CD8-positive, alpha-beta memory T cell (primary cell): Measurements from ENCODE around the gene EXOC2. TPM values are rescaled to one million over a fixed set of nuclear protein-coding genes. Genes with fewer than 3 reads are reported as not detected.

Experiments
- CTCF ChIA-PET: fragments of 350-600 bp; sonication (Branson Sonifier 250); formaldehyde crosslinking; loops from one replicate; lab custom pipeline; 2021; ENCODE audit warnings: antibody characterized with exemption; lab: Charles Lee
- POLR2A ChIA-PET: fragments of 350-600 bp; sonication (Branson Sonifier 250); formaldehyde crosslinking; loops from one replicate; lab custom pipeline; 2021; ENCODE audit warnings: antibody characterized with exemption; lab: Charles Lee
- DNase-seq, 5 donors: peaks; one replicate each; pipeline versions ENCODE4 v3.0.0 to v3.0.0-alpha.2; 2020 to 2022; ENCODE audit warnings: mixed read lengths in 1 of 5
- H3K27ac ChIP-seq: one replicate; pipeline ENCODE4 v1.7.0; 2013; ENCODE audit warnings: low read depth, mild to moderate bottlenecking, low read length, moderate library complexity
- H3K27me3 ChIP-seq: 2 replicates; pipeline ENCODE4 v1.7.0; 2013; ENCODE audit warnings: low read length, mild to moderate bottlenecking; ENCODE audit not compliant: insufficient read depth, poor library complexity, severe bottlenecking
- H3K36me3 ChIP-seq: 2 replicates; pipeline ENCODE4 v1.7.0; 2013; ENCODE audit warnings: mild to moderate bottlenecking, low read length, moderate library complexity; ENCODE audit not compliant: insufficient read depth
- H3K4me1 ChIP-seq: 2 replicates; pipeline ENCODE4 v1.7.0; 2013; ENCODE audit warnings: mild to moderate bottlenecking, low read length, moderate library complexity; ENCODE audit not compliant: insufficient read depth
- H3K4me3 ChIP-seq: 2 replicates; pipeline ENCODE4 v1.7.0; 2013; ENCODE audit warnings: mild to moderate bottlenecking, low read length
- H3K9me3 ChIP-seq: 2 replicates; pipeline ENCODE4 v1.7.0; 2013; ENCODE audit warnings: mild to moderate bottlenecking, low read length
- H3K27ac Mint-ChIP-seq, 8 donors: one replicate each; pipeline ENCODE4 v1.8.0; 2020 to 2021; ENCODE audit warnings: mixed read lengths in 8 of 8, mild to moderate bottlenecking in 6 of 8, inconsistent platforms in 3 of 8, moderate library complexity in 3 of 8
- H3K27me3 Mint-ChIP-seq, 2 donors: one replicate each; pipeline ENCODE4 v1.8.0; 2020 to 2021; ENCODE audit warnings: mixed read lengths in 2 of 2, mild to moderate bottlenecking in 1 of 2, moderate library complexity in 1 of 2
- H3K36me3 Mint-ChIP-seq, 3 donors: one replicate each; pipeline ENCODE4 v1.8.0; 2020 to 2021; ENCODE audit warnings: mixed read lengths in 3 of 3, inconsistent platforms in 1 of 3, mild to moderate bottlenecking in 1 of 3
- H3K4me1 Mint-ChIP-seq, 3 donors: one replicate each; pipeline ENCODE4 v1.8.0; 2020 to 2021; ENCODE audit warnings: mixed read lengths in 3 of 3, inconsistent platforms in 1 of 3, mild to moderate bottlenecking in 1 of 3
- H3K4me3 Mint-ChIP-seq, 7 donors: one replicate each; pipeline ENCODE4 v1.8.0; 2020 to 2021; ENCODE audit warnings: mixed read lengths in 7 of 7, mild to moderate bottlenecking in 6 of 7, moderate library complexity in 4 of 7, inconsistent platforms in 2 of 7
- H3K9me3 Mint-ChIP-seq, 5 donors: one replicate each; pipeline ENCODE4 v1.8.0; 2020 to 2022; ENCODE audit warnings: mixed read lengths in 5 of 5, mild to moderate bottlenecking in 3 of 5, moderate library complexity in 2 of 5, inconsistent platforms in 1 of 5
- polyA plus RNA-seq: library from polyadenylated mRNA; unstranded; fragments of 300-500 nt; fragmentation: Illumina TruSeq; gene quantifications from one replicate; pipeline ENCODE4 v1.2.3, GENCODE V29; 2021
- total RNA-seq, 2 experiments: library from RNA; stranded (reverse); gene quantifications; one replicate each; pipeline ENCODE4 v1.2.3, GENCODE V29; 2021

Gene EXOC2
- total and polyA plus RNA-seq, 3 experiments from 2014 or later: 41.5 to 44.6 (median 43.1) TPM

- no peaks in the 10 kb centered on the region for H3K9me3 ChIP-seq
- Mint-ChIP-seq H3K36me3 (peaks cover 18 to 38% (median 21%) of the 10 kb centered on the region in 3 donors), H3K4me1 (peaks cover 47 to 52% (median 51%) of the 10 kb centered on the region in 3 donors), H3K4me3 (peak overlapping the region in 1 of 7 donors; percentile 28), H3K9me3 (no peaks in the 10 kb centered on the region), H3K27me3 (no peaks in the 10 kb centered on the region), H3K27ac (no peak overlapping the region)
- H3K27me3 ChIP-seq: no peaks in the 10 kb centered on the region
- H3K4me3 ChIP-seq: no peak overlapping the region
- POLR2A ChIA-PET: no interaction called here
- H3K4me1 ChIP-seq: peaks cover 46% of the 10 kb centered on the region
- H3K36me3 ChIP-seq: no peaks in the 10 kb centered on the region
- CTCF ChIA-PET: no interaction called here
- DNase-seq: no peak
- H3K27ac ChIP-seq: no peak overlapping the region
Observed at GRCh38 chr6:487956-488355, 205.0 kb downstream of the EXOC2 start.

- no peaks in the 10 kb centered on the region for H3K36me3 ChIP-seq
- H3K9me3 ChIP-seq: no peaks in the 10 kb centered on the region
- no peak for DNase-seq
- CTCF ChIA-PET: no interaction called here
- Mint-ChIP-seq H3K27me3 (no peaks in the 10 kb centered on the region), H3K36me3 (peaks cover 18 to 38% (median 23%) of the 10 kb centered on the region in 3 donors), H3K9me3 (no peaks in the 10 kb centered on the region), H3K4me3 (no peak overlapping the region), H3K4me1 (peaks cover 25 to 29% (median 28%) of the 10 kb centered on the region in 3 donors), H3K27ac (no peak overlapping the region)
- no peak overlapping the region for H3K27ac ChIP-seq
- POLR2A ChIA-PET: no interaction called here
- H3K4me3 ChIP-seq: no peak overlapping the region
- H3K4me1 ChIP-seq: peaks cover 23% of the 10 kb centered on the region
- no peaks in the 10 kb centered on the region for H3K27me3 ChIP-seq
Observed at GRCh38 chr6:485655-486170, 207.2 kb downstream of the EXOC2 start.

- H3K4me3 Mint-ChIP-seq: no peak overlapping the region
- Histone ChIP-seq H3K27ac (no peak overlapping the region), H3K36me3 (no peaks in the 10 kb centered on the region), H3K4me1 (peaks cover 13% of the 10 kb centered on the region), H3K4me3 (no peak overlapping the region), H3K9me3 (no peaks in the 10 kb centered on the region), H3K27me3 (no peaks in the 10 kb centered on the region)
- H3K36me3 Mint-ChIP-seq: peaks cover 18 to 38% (median 23%) of the 10 kb centered on the region in 3 donors
- CTCF ChIA-PET: no interaction called here
- H3K4me1 Mint-ChIP-seq: peaks cover 15 to 20% (median 19%) of the 10 kb centered on the region in 3 donors
- no peak for DNase-seq
- no peaks in the 10 kb centered on the region for H3K27me3 Mint-ChIP-seq
- no peaks in the 10 kb centered on the region for H3K9me3 Mint-ChIP-seq
- no peak overlapping the region for H3K27ac Mint-ChIP-seq
- POLR2A ChIA-PET: no interaction called here
Observed at GRCh38 chr6:484746-485145, 208.2 kb downstream of the EXOC2 start.

DNA sequence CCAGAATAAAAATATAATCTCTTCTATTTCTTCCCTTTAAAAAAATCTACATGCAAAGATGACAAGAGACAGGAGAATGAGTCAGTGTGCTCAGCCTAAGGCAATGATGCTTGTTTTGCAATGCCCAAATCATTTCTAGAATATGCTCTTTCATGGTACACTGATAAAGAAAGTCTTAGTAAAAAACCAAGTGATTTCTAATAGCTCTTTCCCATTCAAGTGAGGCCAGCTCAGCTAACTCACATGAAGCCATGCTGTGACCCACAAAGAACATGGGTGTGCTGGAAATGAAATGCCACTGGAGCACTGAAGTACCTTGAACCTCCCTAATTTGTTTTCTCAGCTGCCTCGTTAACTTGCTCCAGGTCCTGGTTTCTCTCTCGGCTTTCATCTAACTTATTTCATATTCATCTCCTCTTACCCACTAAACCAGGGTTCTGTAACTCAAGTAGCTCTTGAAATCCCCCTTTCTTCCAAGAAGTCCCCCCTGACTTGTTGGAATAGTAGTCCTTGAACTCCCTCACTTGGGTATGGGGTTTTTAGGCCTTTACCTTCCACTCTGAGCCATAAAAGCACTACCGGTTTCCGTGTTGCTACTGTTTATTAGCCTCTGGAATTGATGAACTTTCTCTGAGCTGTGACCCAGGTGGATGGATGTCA lies 208.7 kb downstream of the EXOC2 start:
- peaks cover 10 to 19% (median 15%) of the 10 kb centered on the region in 3 donors for H3K4me1 Mint-ChIP-seq
- ChIA-PET CTCF (no interaction called here), POLR2A (no interaction called here)
- H3K9me3 ChIP-seq: no peaks in the 10 kb centered on the region
- no peaks in the 10 kb centered on the region for H3K36me3 ChIP-seq
- peaks cover 18 to 38% (median 23%) of the 10 kb centered on the region in 3 donors for H3K36me3 Mint-ChIP-seq
- H3K4me3 ChIP-seq: no peak overlapping the region
- H3K4me3 Mint-ChIP-seq: no peak overlapping the region
- DNase-seq: no peak
- H3K4me1 ChIP-seq: peaks cover 8% of the 10 kb centered on the region
- no peak overlapping the region for H3K27ac ChIP-seq
- no peak overlapping the region for H3K27ac Mint-ChIP-seq
- H3K9me3 Mint-ChIP-seq: no peaks in the 10 kb centered on the region
- H3K27me3 Mint-ChIP-seq: no peaks in the 10 kb centered on the region
- no peaks in the 10 kb centered on the region for H3K27me3 ChIP-seq

DNA sequence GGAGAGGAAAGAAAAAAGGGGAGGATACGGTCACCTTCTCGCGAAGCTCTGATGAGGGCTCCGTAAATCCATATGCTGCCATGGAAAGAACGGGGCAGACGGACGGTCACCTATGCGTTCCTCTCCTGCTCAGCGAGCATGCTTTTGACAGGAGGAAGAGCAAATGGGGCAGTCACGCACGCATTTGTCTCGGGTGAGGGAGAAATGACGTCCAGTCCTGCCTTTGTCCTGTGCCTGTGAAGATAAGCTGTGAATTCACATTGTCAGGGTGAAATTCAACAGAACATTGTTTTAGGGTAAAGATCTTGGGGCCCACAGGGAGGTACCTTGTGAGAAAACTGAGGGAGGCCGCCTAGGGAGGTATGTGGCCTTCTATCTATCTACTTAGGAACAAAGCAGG lies 217.6 kb downstream of the EXOC2 start:
- no peaks in the 10 kb centered on the region for H3K36me3 Mint-ChIP-seq
- peaks cover 26 to 42% (median 36%) of the 10 kb centered on the region in 3 donors for H3K4me1 Mint-ChIP-seq
- ChIA-PET POLR2A (interaction anchor here (0.8 to 1.0 kb wide), 2 partner anchors 14 to 29 kb away, joined by 3 read pairs; no protein-coding TSS in a partner anchor), CTCF (interaction anchor here (0.9 to 1.7 kb wide), 5 partner anchors 14 to 55 kb away, joined by 3 to 7 read pairs (median 3); no protein-coding TSS in a partner anchor)
- no peak for DNase-seq
- H3K27ac Mint-ChIP-seq: peak overlapping the region in 2 of 8 donors; percentile 15 to 19
- H3K27me3 Mint-ChIP-seq: no peaks in the 10 kb centered on the region
- Histone ChIP-seq H3K27me3 (no peaks in the 10 kb centered on the region), H3K9me3 (no peaks in the 10 kb centered on the region), H3K4me1 (peaks cover 24% of the 10 kb centered on the region), H3K36me3 (no peaks in the 10 kb centered on the region), H3K27ac (no peak overlapping the region), H3K4me3 (peak overlapping the region; percentile 9)
- H3K4me3 Mint-ChIP-seq: peak overlapping the region in 5 of 7 donors; percentile 54 to 76 (median 68)
- H3K9me3 Mint-ChIP-seq: no peaks in the 10 kb centered on the region

- no peaks in the 10 kb centered on the region for H3K9me3 ChIP-seq
- ChIA-PET CTCF (interaction anchor here (1.2 to 1.7 kb wide), 4 partner anchors 19 to 283 kb away, joined by 3 to 7 read pairs (median 3); no protein-coding TSS in a partner anchor), POLR2A (interaction anchor here (0.8 to 1.0 kb wide), 3 partner anchors 14 to 28 kb away, joined by 3 to 4 read pairs (median 3); no protein-coding TSS in a partner anchor)
- H3K4me3 Mint-ChIP-seq: peak overlapping the region; percentile 34 to 78 (median 68)
- H3K4me3 ChIP-seq: peak overlapping the region; percentile 42
- H3K4me1 Mint-ChIP-seq: peaks cover 26 to 41% (median 39%) of the 10 kb centered on the region in 3 donors
- no peaks in the 10 kb centered on the region for H3K36me3 ChIP-seq
- no peak overlapping the region for H3K27ac ChIP-seq
- H3K27ac Mint-ChIP-seq: peak overlapping the region in 6 of 8 donors; percentile 15 to 66 (median 47)
- H3K27me3 Mint-ChIP-seq: peaks cover 0 to 4% of the 10 kb centered on the region in 2 donors
- peaks cover 24% of the 10 kb centered on the region for H3K4me1 ChIP-seq
- H3K27me3 ChIP-seq: peaks cover 3% of the 10 kb centered on the region
- no peaks in the 10 kb centered on the region for H3K36me3 Mint-ChIP-seq
- DNase-seq: peak; percentile 38 to 82 (median 66)
- H3K9me3 Mint-ChIP-seq: no peaks in the 10 kb centered on the region
Observed at GRCh38 chr6:474453-475185, 218.3 kb downstream of the EXOC2 start.

DNA sequence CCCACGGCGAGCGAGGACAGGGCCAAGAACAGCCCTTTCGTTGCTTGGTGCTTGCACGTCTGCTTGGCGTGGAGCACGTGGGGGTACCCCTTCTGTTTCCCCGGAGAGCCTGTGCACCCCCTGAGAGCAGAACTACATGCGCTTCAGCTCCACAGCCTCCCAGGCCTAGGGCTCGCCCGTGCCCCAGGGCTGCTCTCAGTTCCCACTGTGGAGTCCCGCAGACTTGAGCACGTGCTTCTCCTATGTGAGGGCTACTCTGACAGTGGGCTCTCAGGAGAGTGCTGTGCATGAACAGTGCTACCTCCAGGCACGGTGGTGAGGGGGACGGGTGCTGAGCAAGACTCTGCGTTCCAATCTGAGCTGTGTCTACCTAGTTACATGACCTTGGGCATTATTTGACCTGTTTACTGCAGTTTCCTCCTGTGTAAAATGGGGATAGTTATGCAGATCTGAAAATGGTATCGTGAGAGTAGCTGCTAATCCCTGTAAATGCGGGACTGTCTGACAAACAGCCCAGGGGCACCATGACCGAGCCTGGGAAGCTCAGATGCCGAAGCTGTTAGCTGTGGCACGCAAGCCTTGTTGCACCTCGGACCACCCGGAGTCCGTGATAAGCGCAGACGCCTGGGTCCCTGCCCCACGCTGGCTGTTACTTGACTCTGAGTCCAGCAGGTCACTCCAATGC lies 219.0 kb downstream of the EXOC2 start:
- no peaks in the 10 kb centered on the region for H3K36me3 ChIP-seq
- Mint-ChIP-seq H3K36me3 (no peaks in the 10 kb centered on the region), H3K4me1 (peaks cover 24 to 35% (median 34%) of the 10 kb centered on the region in 3 donors), H3K4me3 (peak overlapping the region in 6 of 7 donors; percentile 36 to 78 (median 71)), H3K9me3 (no peaks in the 10 kb centered on the region), H3K27ac (peak overlapping the region in 4 of 8 donors; percentile 21 to 63 (median 49)), H3K27me3 (peaks cover 0 to 4% of the 10 kb centered on the region in 2 donors)
- DNase-seq: no peak
- POLR2A ChIA-PET: interaction anchor here (0.8 to 0.9 kb wide), 2 partner anchors 16 to 25 kb away, joined by 3 to 4 read pairs; no protein-coding TSS in a partner anchor
- H3K9me3 ChIP-seq: no peaks in the 10 kb centered on the region
- peaks cover 24% of the 10 kb centered on the region for H3K4me1 ChIP-seq
- H3K27ac ChIP-seq: no peak overlapping the region
- H3K27me3 ChIP-seq: peaks cover 3% of the 10 kb centered on the region
- CTCF ChIA-PET: interaction anchor here (1.2 to 1.7 kb wide), 4 partner anchors 19 to 283 kb away, joined by 3 to 7 read pairs (median 3); no protein-coding TSS in a partner anchor
- H3K4me3 ChIP-seq: peak overlapping the region; percentile 42
